PC-9 (cell line): ENCODE data around the gene CHPT1.

Source experiments
- EZH2 ChIP-seq: fragments of 200-600 bp; sonication (generic); IDR thresholded peaks from 2 replicates; pipeline ENCODE4 v1.8.0; 2017; ENCODE audit warnings: antibody characterized with exemption, low read depth
- TF ChIP-seq, protein P1 (sequence below): fragments of 200-600 bp; sonication (generic); conservative IDR thresholded peaks from 2 replicates; pipeline ENCODE4 v1.6.1; 2017; ENCODE audit warnings: mixed run types, antibody characterized with exemption, mild to moderate bottlenecking, moderate library complexity

DNA sequence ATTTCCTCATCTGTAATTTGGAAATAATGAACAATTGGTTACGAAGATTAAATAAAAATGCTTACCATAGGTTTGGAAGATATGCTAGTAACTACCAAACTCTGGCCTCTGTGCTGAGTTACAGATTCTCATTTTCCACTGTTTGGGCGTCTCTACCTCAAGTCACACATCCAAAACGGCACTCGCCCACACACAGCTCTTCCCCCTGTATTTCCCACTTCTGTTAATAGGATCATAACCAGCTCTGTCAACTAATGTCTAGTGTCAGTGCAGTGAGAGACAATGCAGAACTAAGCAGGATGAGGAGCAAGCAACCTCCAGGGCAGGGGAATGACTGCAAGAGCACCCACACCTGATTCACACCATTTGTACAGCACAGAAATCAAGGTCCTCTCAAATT lies 52.7 kb downstream of the CHPT1 start:
- TF ChIP-seq EZH2: no peak
- TF ChIP-seq, protein P1, sequence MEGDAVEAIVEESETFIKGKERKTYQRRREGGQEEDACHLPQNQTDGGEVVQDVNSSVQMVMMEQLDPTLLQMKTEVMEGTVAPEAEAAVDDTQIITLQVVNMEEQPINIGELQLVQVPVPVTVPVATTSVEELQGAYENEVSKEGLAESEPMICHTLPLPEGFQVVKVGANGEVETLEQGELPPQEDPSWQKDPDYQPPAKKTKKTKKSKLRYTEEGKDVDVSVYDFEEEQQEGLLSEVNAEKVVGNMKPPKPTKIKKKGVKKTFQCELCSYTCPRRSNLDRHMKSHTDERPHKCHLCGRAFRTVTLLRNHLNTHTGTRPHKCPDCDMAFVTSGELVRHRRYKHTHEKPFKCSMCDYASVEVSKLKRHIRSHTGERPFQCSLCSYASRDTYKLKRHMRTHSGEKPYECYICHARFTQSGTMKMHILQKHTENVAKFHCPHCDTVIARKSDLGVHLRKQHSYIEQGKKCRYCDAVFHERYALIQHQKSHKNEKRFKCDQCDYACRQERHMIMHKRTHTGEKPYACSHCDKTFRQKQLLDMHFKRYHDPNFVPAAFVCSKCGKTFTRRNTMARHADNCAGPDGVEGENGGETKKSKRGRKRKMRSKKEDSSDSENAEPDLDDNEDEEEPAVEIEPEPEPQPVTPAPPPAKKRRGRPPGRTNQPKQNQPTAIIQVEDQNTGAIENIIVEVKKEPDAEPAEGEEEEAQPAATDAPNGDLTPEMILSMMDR: no peak
